DND-41 (cell line): ENCODE results near the gene TMEM89.

Experiments used
- EZH2 ChIP-seq: IDR thresholded peaks from 3 replicates; pipeline ENCODE4 v1.6.1; 2012; ENCODE audit warnings: borderline replicate concordance, low read depth, mild to moderate bottlenecking, moderate library complexity, low read length, inconsistent platforms; ENCODE audit not compliant: severe bottlenecking
- TF ChIP-seq, protein P1 (sequence below): IDR thresholded peaks from 2 replicates; pipeline ENCODE4 v1.5.1; 2012; ENCODE audit warnings: borderline replicate concordance, low read length, moderate library complexity, mild to moderate bottlenecking; ENCODE audit not compliant: poor library complexity, severe bottlenecking; ENCODE audit errors: extremely low read depth

DNA sequence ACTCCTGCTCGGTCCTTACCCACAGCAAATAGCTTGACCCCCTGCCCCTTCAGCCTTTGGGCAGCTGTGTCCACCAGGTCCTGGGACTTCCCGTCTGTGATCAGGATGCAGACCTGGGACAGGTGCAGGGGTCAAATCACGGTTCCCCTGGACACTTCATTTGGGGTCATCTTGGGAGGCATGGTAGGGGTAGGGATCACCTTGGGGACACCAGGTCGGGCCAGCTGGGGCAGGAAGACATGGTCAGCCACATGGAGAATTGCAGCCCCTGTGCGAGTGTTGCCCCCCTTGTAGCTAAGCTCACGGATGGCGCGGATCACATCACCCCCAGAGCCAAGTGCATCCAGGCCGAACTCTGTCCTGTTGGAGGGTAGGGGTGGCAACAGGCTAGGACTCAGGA lies 28.2 kb downstream of the TMEM89 start:
- TF ChIP-seq, protein P1, sequence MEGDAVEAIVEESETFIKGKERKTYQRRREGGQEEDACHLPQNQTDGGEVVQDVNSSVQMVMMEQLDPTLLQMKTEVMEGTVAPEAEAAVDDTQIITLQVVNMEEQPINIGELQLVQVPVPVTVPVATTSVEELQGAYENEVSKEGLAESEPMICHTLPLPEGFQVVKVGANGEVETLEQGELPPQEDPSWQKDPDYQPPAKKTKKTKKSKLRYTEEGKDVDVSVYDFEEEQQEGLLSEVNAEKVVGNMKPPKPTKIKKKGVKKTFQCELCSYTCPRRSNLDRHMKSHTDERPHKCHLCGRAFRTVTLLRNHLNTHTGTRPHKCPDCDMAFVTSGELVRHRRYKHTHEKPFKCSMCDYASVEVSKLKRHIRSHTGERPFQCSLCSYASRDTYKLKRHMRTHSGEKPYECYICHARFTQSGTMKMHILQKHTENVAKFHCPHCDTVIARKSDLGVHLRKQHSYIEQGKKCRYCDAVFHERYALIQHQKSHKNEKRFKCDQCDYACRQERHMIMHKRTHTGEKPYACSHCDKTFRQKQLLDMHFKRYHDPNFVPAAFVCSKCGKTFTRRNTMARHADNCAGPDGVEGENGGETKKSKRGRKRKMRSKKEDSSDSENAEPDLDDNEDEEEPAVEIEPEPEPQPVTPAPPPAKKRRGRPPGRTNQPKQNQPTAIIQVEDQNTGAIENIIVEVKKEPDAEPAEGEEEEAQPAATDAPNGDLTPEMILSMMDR = no peak
- no peak for TF ChIP-seq EZH2
